Dendritic cell treated with granulocyte-macrophage colony-stimulating factor and Interleukin-4, amounts not matched to agents 40 ng/mL and 50 ng/mL, for 4 days (primary cell): ENCODE measurements around the gene ZNF800.

Source experiments
- H3K27ac Mint-ChIP-seq: one replicate; pipeline ENCODE4 v1.8.0; 2022; ENCODE audit warnings: mild to moderate bottlenecking, mixed read lengths
- H3K27me3 Mint-ChIP-seq: one replicate; pipeline ENCODE4 v1.8.0; 2022; ENCODE audit warnings: mild to moderate bottlenecking, mixed read lengths
- H3K36me3 Mint-ChIP-seq: one replicate; pipeline ENCODE4 v1.8.0; 2022; ENCODE audit warnings: low read depth, mixed read lengths
- H3K4me1 Mint-ChIP-seq: one replicate; pipeline ENCODE4 v1.8.0; 2022; ENCODE audit warnings: low read depth, mixed read lengths
- H3K4me3 Mint-ChIP-seq: one replicate; pipeline ENCODE4 v1.8.0; 2022; ENCODE audit warnings: mild to moderate bottlenecking, moderate library complexity, mixed read lengths
- H3K9me3 Mint-ChIP-seq: one replicate; pipeline ENCODE4 v1.8.0; 2022; ENCODE audit warnings: mixed read lengths
- intact Hi-C: fragments of 100-400 bp; cut with micrococcal nuclease; formaldehyde crosslinking; loops from one replicate; pipeline ENCODE4 v1.15.0; 2022

The ZNF800 gene

DNA sequence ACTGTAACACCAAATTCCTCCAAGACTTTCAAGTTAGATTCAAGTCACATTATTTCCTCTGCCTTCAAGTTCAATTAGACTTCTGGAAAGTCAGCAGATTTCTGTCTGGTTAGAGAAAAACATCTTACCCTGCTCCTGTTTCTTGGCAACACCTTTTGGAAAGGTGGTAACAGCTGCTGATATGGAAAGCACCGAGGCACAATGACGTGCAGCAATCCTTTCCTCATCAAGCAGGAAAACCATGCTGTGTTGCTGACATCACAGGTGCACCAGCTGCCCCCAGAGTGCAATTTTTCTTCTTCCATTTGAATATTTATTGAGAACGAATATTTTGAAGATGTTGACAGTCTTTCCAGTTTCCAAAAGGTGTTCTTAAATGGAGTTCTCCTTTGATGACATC, 41.9 kb downstream of the ZNF800 start:
- H3K4me1 Mint-ChIP-seq = no peaks in the 10 kb centered on the region
- no peak overlapping the region for H3K4me3 Mint-ChIP-seq
- no peak overlapping the region for H3K27ac Mint-ChIP-seq
- H3K9me3 Mint-ChIP-seq = no peaks in the 10 kb centered on the region
- H3K27me3 Mint-ChIP-seq = peaks cover 24% of the 10 kb centered on the region
- peaks cover 29% of the 10 kb centered on the region for H3K36me3 Mint-ChIP-seq
- intact Hi-C loops = no loop called here

DNA sequence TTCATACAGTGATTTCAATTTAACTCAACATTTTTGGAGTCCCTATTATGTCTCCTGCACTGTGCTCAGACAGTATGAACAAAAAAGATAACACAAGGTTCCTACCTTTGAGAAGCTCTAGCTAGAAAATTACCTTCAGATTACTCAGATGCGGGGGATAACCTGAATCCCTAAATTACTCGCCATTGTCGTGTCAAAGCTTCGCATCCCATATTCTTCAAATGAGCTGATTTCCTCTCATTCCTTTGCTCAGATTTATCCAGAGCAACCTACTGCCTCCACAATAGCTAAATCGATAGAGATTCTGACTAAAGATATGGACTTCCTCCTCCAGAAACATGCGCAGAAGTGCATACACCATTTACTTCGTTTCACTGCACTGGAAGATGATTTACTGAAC, 42.6 kb downstream of the ZNF800 start:
- Mint-ChIP-seq H3K36me3 (peaks cover 22% of the 10 kb centered on the region), H3K4me3 (no peak overlapping the region), H3K9me3 (no peaks in the 10 kb centered on the region), H3K27me3 (peaks cover 31% of the 10 kb centered on the region), H3K27ac (no peak overlapping the region), H3K4me1 (no peaks in the 10 kb centered on the region)
- intact Hi-C loops = loop anchor here (5.0 kb wide), 2 partner anchors 92 to 162 kb away; no protein-coding TSS in a partner anchor

GRCh38 chr7:127348247-127348631, 44.3 kb downstream of the ZNF800 start:
- Mint-ChIP-seq H3K36me3 (peaks cover 22% of the 10 kb centered on the region), H3K27me3 (peaks cover 31% of the 10 kb centered on the region), H3K9me3 (no peaks in the 10 kb centered on the region), H3K27ac (no peak overlapping the region), H3K4me1 (no peaks in the 10 kb centered on the region), H3K4me3 (peak overlapping the region; percentile 54)
- intact Hi-C loops = loop anchor here (5.0 kb wide), 2 partner anchors 94 to 164 kb away; no protein-coding TSS in a partner anchor

- peaks cover 31% of the 10 kb centered on the region for H3K27me3 Mint-ChIP-seq
- H3K36me3 Mint-ChIP-seq = peaks cover 20% of the 10 kb centered on the region
- H3K9me3 Mint-ChIP-seq = no peaks in the 10 kb centered on the region
- intact Hi-C loops = loop anchor here (5.0 kb wide), 2 partner anchors 95 to 165 kb away; no protein-coding TSS in a partner anchor
- no peaks in the 10 kb centered on the region for H3K4me1 Mint-ChIP-seq
- no peak overlapping the region for H3K27ac Mint-ChIP-seq
- peak overlapping the region; percentile 54 for H3K4me3 Mint-ChIP-seq
Measured at GRCh38 chr7:127347567-127348246, 44.8 kb downstream of the ZNF800 start.

DNA sequence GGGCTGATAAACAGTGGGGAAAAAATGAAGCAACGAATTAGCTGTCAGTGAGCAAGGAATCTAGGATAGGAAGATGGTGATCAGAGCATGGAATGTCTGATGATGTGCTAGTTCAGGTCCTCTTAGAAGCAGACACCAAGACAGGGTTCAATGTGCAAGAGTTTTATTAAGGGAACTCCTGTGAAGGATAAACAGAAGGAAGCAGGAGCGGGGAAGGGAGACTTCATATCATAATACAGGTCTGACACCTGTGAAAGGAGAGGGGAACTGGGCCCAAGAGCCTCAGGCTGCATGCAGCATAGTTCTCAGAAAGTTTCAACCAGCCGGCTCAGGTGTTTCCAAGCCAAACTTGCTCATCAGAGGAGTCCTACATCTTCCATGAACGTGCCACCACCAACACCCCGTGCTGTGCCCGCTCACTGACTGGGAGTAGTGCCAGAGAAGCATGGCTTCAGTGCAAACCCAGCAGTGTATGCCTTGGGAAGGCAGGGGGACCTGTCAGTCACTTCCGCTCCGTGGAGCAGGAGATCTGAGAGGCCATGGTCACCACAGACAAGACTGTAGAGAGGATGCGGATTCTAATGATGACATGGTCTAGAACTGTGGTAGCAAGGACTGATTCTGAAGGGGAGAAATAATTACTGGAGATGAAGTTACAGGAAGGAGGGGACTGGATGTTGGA, 45.8 kb downstream of the ZNF800 start:
- Mint-ChIP-seq H3K27ac (no peak overlapping the region), H3K9me3 (no peaks in the 10 kb centered on the region), H3K4me1 (no peaks in the 10 kb centered on the region), H3K4me3 (no peak overlapping the region), H3K27me3 (peaks cover 31% of the 10 kb centered on the region), H3K36me3 (peaks cover 10% of the 10 kb centered on the region)
- intact Hi-C loops = loop anchor here (5.0 kb wide), 2 partner anchors 96 to 166 kb away; no protein-coding TSS in a partner anchor

- H3K9me3 Mint-ChIP-seq = no peaks in the 10 kb centered on the region
- H3K4me1 Mint-ChIP-seq = no peaks in the 10 kb centered on the region
- peaks cover 32% of the 10 kb centered on the region for H3K27me3 Mint-ChIP-seq
- H3K27ac Mint-ChIP-seq = no peak overlapping the region
- H3K36me3 Mint-ChIP-seq = no peaks in the 10 kb centered on the region
- intact Hi-C loops = no loop called here
- no peak overlapping the region for H3K4me3 Mint-ChIP-seq
Measured at GRCh38 chr7:127342596-127342995, 49.9 kb downstream of the ZNF800 start.

DNA sequence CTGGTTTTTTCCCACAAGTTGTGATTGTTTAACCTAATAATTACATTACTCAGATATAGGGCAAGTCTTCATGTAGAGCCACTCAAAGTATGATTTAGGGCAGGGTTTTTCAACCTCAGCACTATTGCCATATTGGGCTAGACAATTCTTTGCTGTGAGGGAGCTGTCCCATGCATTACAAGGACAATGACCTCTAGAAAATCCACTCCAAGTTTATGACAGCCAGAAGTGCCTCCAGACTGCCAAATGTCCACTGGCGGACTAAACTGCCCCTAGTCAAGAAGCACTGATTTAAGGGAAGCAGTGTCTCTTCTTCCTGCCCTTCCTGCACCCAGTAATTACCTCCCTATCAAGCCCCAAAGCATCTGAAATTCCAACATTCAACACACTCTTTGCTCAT, 54.4 kb downstream of the ZNF800 start:
- Mint-ChIP-seq H3K27ac (no peak overlapping the region), H3K9me3 (no peaks in the 10 kb centered on the region), H3K36me3 (no peaks in the 10 kb centered on the region), H3K4me3 (no peak overlapping the region), H3K4me1 (no peaks in the 10 kb centered on the region), H3K27me3 (peaks cover 15% of the 10 kb centered on the region)
- intact Hi-C loops = no loop called here

GRCh38 chr7:127337581-127337980, 54.9 kb downstream of the ZNF800 start:
- H3K27me3 Mint-ChIP-seq = peaks cover 15% of the 10 kb centered on the region
- no peaks in the 10 kb centered on the region for H3K36me3 Mint-ChIP-seq
- intact Hi-C loops = no loop called here
- no peak overlapping the region for H3K4me3 Mint-ChIP-seq
- no peaks in the 10 kb centered on the region for H3K9me3 Mint-ChIP-seq
- H3K27ac Mint-ChIP-seq = no peak overlapping the region
- H3K4me1 Mint-ChIP-seq = no peaks in the 10 kb centered on the region

- no peak overlapping the region for H3K27ac Mint-ChIP-seq
- peaks cover 17% of the 10 kb centered on the region for H3K27me3 Mint-ChIP-seq
- intact Hi-C loops = no loop called here
- no peaks in the 10 kb centered on the region for H3K36me3 Mint-ChIP-seq
- no peak overlapping the region for H3K4me3 Mint-ChIP-seq
- no peaks in the 10 kb centered on the region for H3K9me3 Mint-ChIP-seq
- H3K4me1 Mint-ChIP-seq = no peaks in the 10 kb centered on the region
Measured at GRCh38 chr7:127336458-127336857, 56.0 kb downstream of the ZNF800 start.

- H3K36me3 Mint-ChIP-seq = no peaks in the 10 kb centered on the region
- H3K27me3 Mint-ChIP-seq = peaks cover 19% of the 10 kb centered on the region
- no peak overlapping the region for H3K27ac Mint-ChIP-seq
- H3K9me3 Mint-ChIP-seq = no peaks in the 10 kb centered on the region
- no peak overlapping the region for H3K4me3 Mint-ChIP-seq
- intact Hi-C loops = no loop called here
- H3K4me1 Mint-ChIP-seq = no peaks in the 10 kb centered on the region
Measured at GRCh38 chr7:127332880-127333279, 59.6 kb downstream of the ZNF800 start.

GRCh38 chr7:127330070-127330469, 62.4 kb downstream of the ZNF800 start:
- Mint-ChIP-seq H3K4me1 (no peaks in the 10 kb centered on the region), H3K36me3 (no peaks in the 10 kb centered on the region), H3K27me3 (peaks cover 20% of the 10 kb centered on the region), H3K4me3 (no peak overlapping the region), H3K27ac (no peak overlapping the region), H3K9me3 (no peaks in the 10 kb centered on the region)
- intact Hi-C loops = no loop called here

DNA sequence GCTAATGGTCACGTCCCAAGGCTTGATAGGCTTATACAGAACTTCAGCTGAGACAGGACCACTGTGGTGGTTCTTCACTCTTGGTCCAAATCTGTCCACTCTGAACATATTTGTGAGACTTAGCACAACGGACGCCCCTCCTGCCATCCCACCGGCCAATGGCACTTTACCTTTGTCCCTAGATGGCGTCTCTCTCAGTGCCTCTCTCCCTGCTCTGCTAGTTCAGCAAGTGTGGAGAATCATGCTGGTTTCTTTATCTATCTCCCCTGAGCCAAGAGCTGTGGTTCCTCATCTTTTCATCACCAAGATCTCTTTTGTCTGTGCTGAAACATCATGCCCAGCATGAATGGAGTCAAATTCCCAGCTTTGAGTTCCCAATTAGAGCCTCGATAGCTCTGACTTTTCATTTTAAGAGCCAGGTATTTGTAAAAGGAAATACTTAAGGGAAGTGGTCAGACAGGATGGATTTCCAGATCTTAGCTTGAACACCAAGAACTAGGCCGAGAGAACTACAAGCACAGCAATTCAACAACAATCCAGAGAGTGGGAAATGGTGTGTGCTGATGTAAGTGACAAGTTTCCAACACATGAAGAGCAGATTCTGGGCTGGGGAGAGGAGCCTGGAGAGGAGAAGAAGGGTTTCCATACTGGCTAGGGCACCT, 69.5 kb downstream of the ZNF800 start:
- no peak overlapping the region for H3K27ac Mint-ChIP-seq

DNA sequence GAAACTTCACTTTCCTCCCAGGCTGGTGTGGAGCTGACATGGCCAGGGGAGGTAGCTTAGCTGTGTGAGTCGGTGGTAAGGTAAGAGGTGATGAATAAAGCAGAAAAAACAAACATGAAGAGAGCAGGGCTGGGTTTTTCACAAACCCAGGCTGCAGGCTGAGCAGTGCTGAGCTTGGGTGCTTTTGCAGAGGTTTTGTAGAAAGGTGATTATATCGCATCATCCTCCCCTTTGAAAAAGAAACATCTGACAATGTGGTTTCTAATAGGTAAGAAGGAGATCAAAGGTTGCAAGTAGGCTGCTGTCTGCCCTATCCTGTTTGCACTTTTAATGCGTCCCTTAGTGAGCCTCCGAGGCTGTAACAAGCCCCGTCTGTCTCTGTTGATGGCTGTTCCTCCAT, 70.2 kb downstream of the ZNF800 start:
- peaks cover 21% of the 10 kb centered on the region for H3K27me3 Mint-ChIP-seq
- H3K4me3 Mint-ChIP-seq = no peak overlapping the region
- H3K36me3 Mint-ChIP-seq = no peaks in the 10 kb centered on the region
- H3K9me3 Mint-ChIP-seq = no peaks in the 10 kb centered on the region
- no peak overlapping the region for H3K27ac Mint-ChIP-seq
- H3K4me1 Mint-ChIP-seq = no peaks in the 10 kb centered on the region
- intact Hi-C loops = no loop called here

More for the DNA sequence above, 69.5 kb downstream of the ZNF800 start:
- intact Hi-C loops = no loop called here
- Mint-ChIP-seq H3K4me1 (no peaks in the 10 kb centered on the region), H3K4me3 (no peak overlapping the region), H3K36me3 (no peaks in the 10 kb centered on the region), H3K27me3 (peaks cover 20% of the 10 kb centered on the region), H3K9me3 (no peaks in the 10 kb centered on the region)

GRCh38 chr7:127320974-127321373, 71.5 kb downstream of the ZNF800 start:
- Mint-ChIP-seq H3K36me3 (no peaks in the 10 kb centered on the region), H3K27ac (no peak overlapping the region), H3K9me3 (peaks cover 7% of the 10 kb centered on the region), H3K4me3 (no peak overlapping the region), H3K4me1 (no peaks in the 10 kb centered on the region), H3K27me3 (peaks cover 19% of the 10 kb centered on the region)
- intact Hi-C loops = no loop called here
